C4-2B (cell line): ENCODE results near the gene TMEM259.

Experiments used
- H3K27ac ChIP-seq: fragments of 450-650 bp; 2 replicates; pipeline ENCODE4 v1.5.1; 2017
- ZFX ChIP-seq: fragments of 450-650 bp; IDR thresholded peaks from 2 replicates; pipeline ENCODE4 v1.6.1; 2017
- TF ChIP-seq, protein P1 (sequence below): fragments of 450-650 bp; conservative IDR thresholded peaks from 2 replicates; pipeline ENCODE4 v1.5.1; 2017; ENCODE audit warnings: mild to moderate bottlenecking

Gene TMEM259

DNA sequence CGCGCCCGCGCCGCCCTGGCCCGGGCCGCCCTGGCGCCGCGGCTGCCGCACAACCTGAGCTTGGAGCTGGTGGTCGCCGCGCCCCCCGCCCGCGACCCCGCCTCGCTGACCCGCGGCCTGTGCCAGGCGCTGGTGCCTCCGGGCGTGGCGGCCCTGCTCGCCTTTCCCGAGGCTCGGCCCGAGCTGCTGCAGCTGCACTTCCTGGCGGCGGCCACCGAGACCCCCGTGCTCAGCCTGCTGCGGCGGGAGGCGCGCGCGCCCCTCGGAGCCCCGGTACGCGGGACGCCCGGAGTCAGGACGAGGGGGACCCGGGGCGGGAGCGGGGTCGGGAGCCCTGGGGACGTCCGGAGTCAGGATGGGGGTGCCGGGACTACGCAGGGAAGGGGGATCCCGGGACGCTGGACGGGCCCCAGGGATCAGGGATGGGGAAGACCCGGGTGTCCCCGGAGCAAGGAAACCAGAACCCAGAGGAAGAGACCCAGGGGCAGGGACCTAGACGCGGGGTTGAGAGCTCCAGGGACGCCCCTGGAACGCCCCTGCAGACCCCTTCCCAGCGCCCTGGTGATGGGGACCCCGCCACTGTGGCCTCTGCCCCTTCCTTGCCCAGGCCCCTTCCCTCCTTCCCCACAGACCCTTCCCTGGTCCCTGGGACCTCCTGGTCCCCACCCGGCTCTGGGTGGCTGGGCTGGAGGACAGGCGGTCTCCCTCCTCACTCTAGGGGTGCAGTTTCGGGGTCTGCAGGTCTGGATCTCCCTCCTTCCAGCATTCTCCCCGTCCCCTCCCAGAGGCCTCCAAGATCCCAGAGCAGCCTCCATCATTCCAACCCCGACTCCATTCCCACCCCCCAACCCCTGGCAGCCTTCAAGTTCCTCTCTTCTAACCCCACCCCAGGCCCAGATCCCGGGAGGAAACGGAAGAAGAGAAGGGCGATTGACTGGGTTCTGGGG lies 20.1 kb downstream of the TMEM259 start:
- no peak overlapping the region for H3K27ac ChIP-seq
- TF ChIP-seq, protein P1, sequence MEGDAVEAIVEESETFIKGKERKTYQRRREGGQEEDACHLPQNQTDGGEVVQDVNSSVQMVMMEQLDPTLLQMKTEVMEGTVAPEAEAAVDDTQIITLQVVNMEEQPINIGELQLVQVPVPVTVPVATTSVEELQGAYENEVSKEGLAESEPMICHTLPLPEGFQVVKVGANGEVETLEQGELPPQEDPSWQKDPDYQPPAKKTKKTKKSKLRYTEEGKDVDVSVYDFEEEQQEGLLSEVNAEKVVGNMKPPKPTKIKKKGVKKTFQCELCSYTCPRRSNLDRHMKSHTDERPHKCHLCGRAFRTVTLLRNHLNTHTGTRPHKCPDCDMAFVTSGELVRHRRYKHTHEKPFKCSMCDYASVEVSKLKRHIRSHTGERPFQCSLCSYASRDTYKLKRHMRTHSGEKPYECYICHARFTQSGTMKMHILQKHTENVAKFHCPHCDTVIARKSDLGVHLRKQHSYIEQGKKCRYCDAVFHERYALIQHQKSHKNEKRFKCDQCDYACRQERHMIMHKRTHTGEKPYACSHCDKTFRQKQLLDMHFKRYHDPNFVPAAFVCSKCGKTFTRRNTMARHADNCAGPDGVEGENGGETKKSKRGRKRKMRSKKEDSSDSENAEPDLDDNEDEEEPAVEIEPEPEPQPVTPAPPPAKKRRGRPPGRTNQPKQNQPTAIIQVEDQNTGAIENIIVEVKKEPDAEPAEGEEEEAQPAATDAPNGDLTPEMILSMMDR, result no peak
- no peak for TF ChIP-seq ZFX

GRCh38 chr19:1000095-1000494 lies 20.8 kb downstream of the TMEM259 start, which contains the start of gene GRIN3B:
TSS of gene GRIN3B (plus strand) at chr19:1000419. CDS start at chr19:1000438, 19 bp downstream.
- no peak within 1 kb of the TSS for H3K27ac ChIP-seq
- TF ChIP-seq, protein P1, result peak; percentile 83
- no peak for TF ChIP-seq ZFX

- TF ChIP-seq ZFX, result no peak
- TF ChIP-seq, protein P1, result no peak
- H3K27ac ChIP-seq, result no peak overlapping the region
Measured at GRCh38 chr19:999379-999719, 21.6 kb downstream of the TMEM259 start.

GRCh38 chr19:998064-998463 lies 22.9 kb downstream of the TMEM259 start:
- no peak overlapping the region for H3K27ac ChIP-seq
- TF ChIP-seq ZFX, result no peak
- TF ChIP-seq, protein P1, result no peak

- TF ChIP-seq, protein P1, result no peak
- no peak for TF ChIP-seq ZFX
Measured at GRCh38 chr19:996051-996838, 24.7 kb downstream of the TMEM259 start.

GRCh38 chr19:995051-995827 lies 25.7 kb downstream of the TMEM259 start:
- H3K27ac ChIP-seq, result no peak overlapping the region
- TF ChIP-seq ZFX, result no peak
- TF ChIP-seq, protein P1, result no peak

More at GRCh38 chr19:996051-996838, 24.7 kb downstream of the TMEM259 start:
- no peak overlapping the region for H3K27ac ChIP-seq
